BLaER1 (cell line): ENCODE results near the gene OR2T11.

Experiments used
- H3K27ac ChIP-seq: shearing (Covaris generic); formaldehyde crosslinking; 2 replicates; pipeline ENCODE4 v1.8.1; 2022
- H3K27me3 ChIP-seq: shearing (Covaris generic); formaldehyde crosslinking; 2 replicates; pipeline ENCODE4 v1.8.1; 2022
- H3K36me3 ChIP-seq: shearing (Covaris generic); formaldehyde crosslinking; 2 replicates; pipeline ENCODE4 v1.8.1; 2022
- H3K4me1 ChIP-seq: shearing (Covaris generic); formaldehyde crosslinking; 2 replicates; pipeline ENCODE4 v1.8.1; 2022
- H3K4me2 ChIP-seq: shearing (Covaris generic); formaldehyde crosslinking; 2 replicates; pipeline ENCODE4 v1.8.1; 2022
- H3K4me3 ChIP-seq: shearing (Covaris generic); formaldehyde crosslinking; 2 replicates; pipeline ENCODE4 v1.8.1; 2022
- H3K9ac ChIP-seq: shearing (Covaris generic); formaldehyde crosslinking; 2 replicates; pipeline ENCODE4 v1.8.1; 2022
- H3K9me3 ChIP-seq: shearing (Covaris generic); formaldehyde crosslinking; 2 replicates; pipeline ENCODE4 v1.8.1; 2022
- H4K20me1 ChIP-seq: shearing (Covaris generic); formaldehyde crosslinking; 2 replicates; pipeline ENCODE4 v1.8.1; 2022
- Cebpa-rat ChIP-seq: shearing (Covaris generic); IDR thresholded peaks from 2 replicates; pipeline ENCODE4 v1.8.1; 2022

OR2T11 gene

DNA sequence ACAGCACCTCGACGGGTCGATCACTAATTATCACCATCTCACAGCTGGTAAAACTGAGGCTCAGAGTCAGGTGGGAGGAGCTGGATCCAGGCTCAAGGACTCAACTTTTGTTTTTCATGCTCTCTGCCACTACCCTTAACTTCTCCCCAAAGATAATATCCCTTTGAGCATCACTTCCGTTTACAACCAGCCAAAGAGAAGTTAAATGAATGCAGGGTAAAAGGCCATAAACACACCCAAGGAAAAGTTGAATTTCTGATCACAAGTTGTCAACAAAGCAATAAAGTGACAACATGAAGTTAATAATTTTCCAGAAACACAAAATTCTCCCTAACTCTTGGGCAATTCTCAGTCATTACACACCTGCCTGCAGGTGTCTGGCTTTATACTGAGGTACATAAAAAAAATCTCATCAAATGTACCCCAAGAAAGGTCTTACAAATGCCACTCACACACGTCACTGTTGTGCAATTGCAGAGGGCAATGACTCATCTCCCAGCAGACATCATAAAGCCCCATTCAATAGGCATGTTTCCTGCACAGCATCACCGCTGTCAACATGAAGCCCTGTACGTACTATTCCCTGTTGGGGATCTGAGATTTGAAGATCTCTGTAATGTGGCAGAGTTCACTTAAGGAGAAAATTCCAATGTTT lies 3.4 kb downstream of the OR2T11 start:
- TF ChIP-seq Cebpa-rat, result no peak
- H3K36me3 ChIP-seq, result no peaks in the 10 kb centered on the region
- no peak overlapping the region for H3K9ac ChIP-seq
- no peak overlapping the region for H3K27ac ChIP-seq
- H3K4me3 ChIP-seq, result no peak overlapping the region
- no peaks in the 10 kb centered on the region for H3K27me3 ChIP-seq
- H3K9me3 ChIP-seq, result no peaks in the 10 kb centered on the region
- no peaks in the 10 kb centered on the region for H4K20me1 ChIP-seq
- no peaks in the 10 kb centered on the region for H3K4me1 ChIP-seq
- H3K4me2 ChIP-seq, result no peak overlapping the region

DNA sequence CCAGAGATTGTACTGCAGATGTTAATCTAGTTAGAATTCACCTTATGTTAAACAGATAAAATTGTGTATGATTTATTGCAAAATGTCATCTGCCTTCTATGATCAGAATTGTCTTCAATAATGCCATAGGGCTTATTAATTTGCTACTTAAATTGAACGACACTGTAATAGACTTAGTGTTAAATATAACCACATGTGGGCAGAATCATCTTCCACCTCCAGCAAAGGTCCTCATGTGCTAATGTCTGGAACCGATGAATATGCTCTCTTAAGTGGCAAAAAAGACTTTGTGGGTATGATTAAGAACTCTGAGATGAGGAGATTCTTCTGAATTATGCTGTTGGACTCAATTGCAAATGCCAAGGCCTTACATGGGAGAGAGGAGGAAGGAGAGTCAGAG lies 4.3 kb downstream of the OR2T11 start:
- Histone ChIP-seq H3K36me3 (no peaks in the 10 kb centered on the region), H3K9ac (no peak overlapping the region), H3K4me2 (no peak overlapping the region), H3K27ac (no peak overlapping the region), H3K4me1 (no peaks in the 10 kb centered on the region), H4K20me1 (no peaks in the 10 kb centered on the region), H3K4me3 (no peak overlapping the region), H3K9me3 (no peaks in the 10 kb centered on the region), H3K27me3 (no peaks in the 10 kb centered on the region)
- TF ChIP-seq Cebpa-rat, result no peak

DNA sequence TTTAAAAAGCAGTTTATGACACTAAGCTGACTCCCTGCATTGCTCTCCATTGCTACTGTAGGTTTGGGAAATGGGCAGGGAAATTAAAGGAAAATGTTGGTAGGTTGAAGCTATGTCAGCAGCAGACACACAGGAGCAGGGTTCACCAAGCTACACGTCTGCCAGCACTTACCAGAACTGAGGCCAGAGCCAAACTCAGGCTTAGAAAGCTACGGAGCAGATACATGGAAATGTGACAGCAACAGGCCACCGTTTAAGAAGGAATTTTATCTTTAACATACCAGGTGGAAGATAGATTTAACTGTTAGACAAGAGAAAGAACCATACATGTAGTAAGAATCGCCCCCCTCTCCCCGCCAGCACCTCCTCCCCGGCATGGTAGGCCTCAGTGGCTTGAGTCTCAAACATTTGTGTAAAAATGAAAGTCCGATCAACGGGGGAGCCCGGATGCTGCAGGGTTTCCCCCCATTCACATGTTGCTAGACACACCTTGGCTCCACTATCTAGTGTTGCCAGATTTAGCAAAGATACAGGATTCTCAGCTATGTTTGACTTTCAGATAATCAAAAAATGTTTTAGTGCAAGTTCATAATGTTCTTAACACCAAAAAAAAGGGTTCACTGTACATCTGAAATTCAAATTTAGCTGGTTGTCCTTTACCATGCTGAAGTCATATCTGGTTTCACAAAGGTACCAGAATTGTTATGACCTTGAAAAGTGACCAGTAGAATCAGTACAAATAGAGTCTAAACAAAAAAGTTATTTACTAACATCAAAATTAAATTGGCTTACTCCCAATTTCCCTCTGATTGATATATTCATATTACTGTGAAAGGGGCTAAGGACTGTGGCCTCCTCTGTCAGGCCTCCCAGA lies 6.7 kb downstream of the OR2T11 start:
- no peak overlapping the region for H3K4me2 ChIP-seq
- no peak for TF ChIP-seq Cebpa-rat
- H3K9ac ChIP-seq, result no peak overlapping the region
- no peaks in the 10 kb centered on the region for H3K4me1 ChIP-seq
- H4K20me1 ChIP-seq, result no peaks in the 10 kb centered on the region
- H3K4me3 ChIP-seq, result no peak overlapping the region
- no peaks in the 10 kb centered on the region for H3K9me3 ChIP-seq
- H3K36me3 ChIP-seq, result no peaks in the 10 kb centered on the region
- H3K27ac ChIP-seq, result no peak overlapping the region
- no peaks in the 10 kb centered on the region for H3K27me3 ChIP-seq

DNA sequence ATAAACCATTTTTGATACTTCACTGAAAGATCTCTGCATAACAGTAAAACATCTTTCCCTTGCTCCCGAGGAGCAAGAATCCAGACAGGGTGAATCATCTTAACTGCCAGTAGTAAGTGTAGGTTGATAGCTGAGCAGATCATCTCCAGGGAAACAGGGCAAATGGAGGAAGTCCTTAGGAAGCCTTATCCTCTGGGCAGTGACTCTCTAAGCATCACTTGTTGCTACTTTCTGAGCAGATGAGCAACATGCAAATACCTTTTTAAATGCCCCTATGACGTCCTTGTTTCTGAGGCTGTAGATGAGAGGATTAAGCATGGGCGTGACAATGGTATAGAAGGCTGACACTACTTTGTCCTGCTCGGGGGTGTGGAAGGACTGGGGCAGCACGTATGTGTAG lies 8.9 kb downstream of the OR2T11 start:
- no peak for TF ChIP-seq Cebpa-rat
- Histone ChIP-seq H3K36me3 (no peaks in the 10 kb centered on the region), H3K4me3 (no peak overlapping the region), H3K27ac (no peak overlapping the region), H3K4me2 (no peak overlapping the region), H3K4me1 (no peaks in the 10 kb centered on the region), H4K20me1 (no peaks in the 10 kb centered on the region), H3K9ac (no peak overlapping the region), H3K27me3 (no peaks in the 10 kb centered on the region), H3K9me3 (no peaks in the 10 kb centered on the region)

DNA sequence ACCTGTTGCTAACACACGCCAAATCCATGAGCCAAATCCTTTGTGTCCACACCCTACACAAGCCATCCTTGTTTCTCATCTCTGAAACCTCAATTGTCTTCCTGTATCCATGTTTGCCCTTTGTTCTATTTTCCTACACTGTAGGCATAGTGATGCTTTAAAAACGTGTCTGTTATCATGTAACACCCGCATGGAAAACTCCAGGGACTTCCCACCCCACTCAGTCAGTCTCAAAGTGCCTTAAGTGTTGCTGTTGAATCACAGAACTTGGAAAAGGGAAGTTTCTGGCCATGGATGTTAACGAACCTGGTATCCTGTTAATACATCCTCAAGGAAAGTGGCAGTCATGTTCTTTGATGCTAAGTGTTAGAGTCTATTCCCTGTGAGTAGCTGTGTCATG lies 9.7 kb downstream of the OR2T11 start:
- Histone ChIP-seq H3K9me3 (no peaks in the 10 kb centered on the region), H3K9ac (no peak overlapping the region), H4K20me1 (no peaks in the 10 kb centered on the region), H3K4me3 (no peak overlapping the region), H3K36me3 (no peaks in the 10 kb centered on the region), H3K4me2 (no peak overlapping the region), H3K27ac (no peak overlapping the region), H3K27me3 (no peaks in the 10 kb centered on the region), H3K4me1 (no peaks in the 10 kb centered on the region)
- no peak for TF ChIP-seq Cebpa-rat

DNA sequence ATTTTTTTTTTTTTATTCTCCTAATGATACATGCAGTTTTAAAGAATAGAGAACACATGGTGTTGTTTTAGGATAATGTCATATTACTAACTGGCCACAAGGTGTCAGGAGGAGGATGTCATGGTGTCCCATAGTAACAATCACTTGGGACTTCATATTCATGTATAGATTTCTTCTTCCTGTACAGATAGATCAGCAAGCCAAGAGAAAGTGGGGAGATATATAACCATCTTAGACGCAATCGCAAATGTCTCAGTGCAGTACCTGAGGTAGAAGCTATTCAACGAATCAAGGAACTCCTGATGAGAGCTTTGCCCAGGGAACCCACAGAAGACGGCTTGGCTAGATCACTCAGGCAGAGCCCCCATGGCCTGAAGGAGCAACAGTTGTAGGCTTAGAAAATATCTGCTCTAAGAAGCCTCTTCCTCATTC lies 12.3 kb downstream of the OR2T11 start:
- Histone ChIP-seq H3K9ac (no peak overlapping the region), H3K36me3 (no peaks in the 10 kb centered on the region), H4K20me1 (no peaks in the 10 kb centered on the region), H3K4me3 (no peak overlapping the region), H3K27ac (no peak overlapping the region), H3K4me2 (no peak overlapping the region), H3K9me3 (no peaks in the 10 kb centered on the region), H3K27me3 (no peaks in the 10 kb centered on the region), H3K4me1 (no peaks in the 10 kb centered on the region)
- TF ChIP-seq Cebpa-rat, result no peak

DNA sequence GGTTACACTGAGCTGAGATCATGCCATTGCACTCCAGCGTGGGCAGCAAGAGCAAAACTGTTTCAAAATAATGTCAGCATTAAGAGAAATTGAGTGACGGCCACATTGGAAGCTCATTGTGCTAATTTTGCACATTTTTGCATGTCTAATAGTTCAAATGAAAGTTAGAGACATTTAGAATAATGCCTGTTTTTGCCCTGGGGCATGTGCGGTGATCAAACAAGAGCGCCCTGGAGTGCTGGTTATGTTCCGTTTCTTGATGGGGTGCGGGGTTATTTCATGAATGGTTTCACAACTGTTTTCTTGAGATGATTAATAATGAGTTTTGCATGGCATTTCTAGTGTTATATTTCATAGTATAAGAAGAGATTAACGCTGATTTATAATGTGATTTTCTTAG lies 13.1 kb downstream of the OR2T11 start:
- Histone ChIP-seq H3K27ac (no peak overlapping the region), H3K27me3 (no peaks in the 10 kb centered on the region), H3K4me3 (no peak overlapping the region), H3K36me3 (no peaks in the 10 kb centered on the region), H3K9ac (no peak overlapping the region), H3K4me1 (no peaks in the 10 kb centered on the region), H3K9me3 (no peaks in the 10 kb centered on the region), H4K20me1 (no peaks in the 10 kb centered on the region), H3K4me2 (no peak overlapping the region)
- no peak for TF ChIP-seq Cebpa-rat

DNA sequence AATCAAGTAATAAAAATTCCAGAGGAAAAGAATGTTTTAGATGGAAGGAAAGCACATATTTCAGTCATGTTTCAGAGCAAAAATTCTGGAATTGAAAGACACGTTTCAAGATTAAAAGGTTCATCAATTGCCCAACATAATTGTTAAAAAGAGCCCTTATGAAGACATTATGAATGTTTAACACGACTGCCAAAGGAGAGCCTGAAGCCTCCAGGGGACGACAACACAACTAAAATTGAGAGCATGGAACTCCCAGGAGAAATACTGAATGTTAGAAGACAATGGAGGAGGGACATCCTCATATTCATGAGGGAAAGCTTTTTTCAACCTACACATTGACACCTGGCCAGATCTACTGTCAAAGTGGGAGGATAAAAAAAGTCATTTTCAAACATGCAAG lies 16.0 kb downstream of the OR2T11 start:
- H3K27me3 ChIP-seq, result no peaks in the 10 kb centered on the region
- H3K36me3 ChIP-seq, result no peaks in the 10 kb centered on the region
- H3K27ac ChIP-seq, result no peak overlapping the region
- H3K9me3 ChIP-seq, result no peaks in the 10 kb centered on the region
- H3K9ac ChIP-seq, result no peak overlapping the region
- TF ChIP-seq Cebpa-rat, result no peak
- H3K4me2 ChIP-seq, result no peak overlapping the region
- H3K4me1 ChIP-seq, result no peaks in the 10 kb centered on the region
- no peaks in the 10 kb centered on the region for H4K20me1 ChIP-seq
- H3K4me3 ChIP-seq, result no peak overlapping the region

DNA sequence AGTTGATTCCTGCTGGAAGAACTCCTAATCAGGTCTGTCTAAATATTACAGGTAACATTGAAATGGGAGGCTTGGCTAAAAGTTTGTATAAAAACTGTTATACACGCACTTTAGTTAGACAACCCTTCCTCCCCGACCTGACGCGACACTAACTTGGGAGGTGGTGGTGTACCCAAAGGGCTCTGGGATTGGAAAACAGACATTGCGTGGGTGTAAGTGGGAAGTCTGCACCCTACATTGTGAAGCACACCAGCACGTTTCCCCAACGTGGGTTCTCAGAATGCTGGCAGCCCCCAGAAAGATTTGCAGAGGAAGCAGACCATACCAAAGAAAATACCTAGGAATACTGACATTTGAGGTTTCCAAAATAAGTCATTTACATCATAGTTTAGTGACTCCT lies 16.8 kb downstream of the OR2T11 start:
- TF ChIP-seq Cebpa-rat, result no peak
- Histone ChIP-seq H3K9me3 (no peaks in the 10 kb centered on the region), H4K20me1 (no peaks in the 10 kb centered on the region), H3K4me1 (no peaks in the 10 kb centered on the region), H3K4me3 (no peak overlapping the region), H3K27me3 (no peaks in the 10 kb centered on the region), H3K4me2 (no peak overlapping the region), H3K36me3 (no peaks in the 10 kb centered on the region), H3K27ac (no peak overlapping the region), H3K9ac (no peak overlapping the region)

DNA sequence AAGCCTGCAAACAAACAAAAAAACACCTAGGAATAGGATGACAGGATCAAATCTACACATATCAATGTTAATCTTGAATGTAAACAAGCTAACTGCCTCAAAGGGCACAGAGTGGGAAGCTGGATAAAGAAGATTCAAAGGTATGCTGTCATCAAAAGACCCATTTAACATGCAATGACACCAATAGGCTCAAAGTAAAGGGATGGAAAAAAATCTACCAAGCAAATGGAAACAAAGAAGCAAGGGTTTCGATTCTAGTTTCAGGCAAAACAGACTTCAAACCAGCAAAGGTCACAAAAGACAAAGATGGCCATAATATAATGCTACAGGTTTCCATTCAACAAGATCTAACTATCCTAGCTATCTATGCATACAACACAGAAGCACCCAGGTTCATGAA lies 21.1 kb downstream of the OR2T11 start:
- Histone ChIP-seq H4K20me1 (no peaks in the 10 kb centered on the region), H3K4me3 (no peak overlapping the region), H3K9ac (no peak overlapping the region), H3K9me3 (no peaks in the 10 kb centered on the region), H3K27me3 (no peaks in the 10 kb centered on the region), H3K27ac (no peak overlapping the region), H3K4me1 (no peaks in the 10 kb centered on the region), H3K36me3 (no peaks in the 10 kb centered on the region), H3K4me2 (no peak overlapping the region)
- no peak for TF ChIP-seq Cebpa-rat
